Activated T-cell treated with anti-CD3 and anti-CD28 coated beads, Interleukin-2, amount 50 U/mL, for 4 hours (primary cell): ENCODE results near the gene TRAPPC14. TPM values are rescaled to one million over a fixed set of nuclear protein-coding genes. Genes with fewer than 3 reads are reported as not detected.

ENCODE experiments used
- ATAC-seq, 2 donors: fragments of 200-7000 bp; cut with Tn5 transposase; one replicate each; pipeline ENCODE4 v1.10.0; 2021
- DNase-seq: peaks from one replicate; pipeline ENCODE4 v3.0.0-alpha.2; 2020
- H3K27me3 Mint-ChIP-seq: one replicate; pipeline ENCODE4 v1.8.0; 2021; ENCODE audit warnings: low read depth, mixed read lengths
- H3K36me3 Mint-ChIP-seq: one replicate; pipeline ENCODE4 v1.8.0; 2022; ENCODE audit warnings: mixed read lengths; ENCODE audit not compliant: insufficient read depth
- H3K4me1 Mint-ChIP-seq: one replicate; pipeline ENCODE4 v1.8.0; 2021; ENCODE audit warnings: low read depth, mixed read lengths
- H3K4me3 Mint-ChIP-seq: one replicate; pipeline ENCODE4 v1.8.0; 2021; ENCODE audit warnings: mild to moderate bottlenecking, moderate library complexity, mixed read lengths
- H3K9me3 Mint-ChIP-seq: one replicate; pipeline ENCODE4 v1.8.0; 2021; ENCODE audit warnings: mixed read lengths
- total RNA-seq, 3 donors: library from RNA; stranded (reverse); gene quantifications; one replicate each; pipeline ENCODE4 v1.2.1, GENCODE V29; 2021

Gene TRAPPC14
- total RNA-seq, 3 donors from 2014 or later: 41.9 to 45.6 (median 43.6) TPM

DNA sequence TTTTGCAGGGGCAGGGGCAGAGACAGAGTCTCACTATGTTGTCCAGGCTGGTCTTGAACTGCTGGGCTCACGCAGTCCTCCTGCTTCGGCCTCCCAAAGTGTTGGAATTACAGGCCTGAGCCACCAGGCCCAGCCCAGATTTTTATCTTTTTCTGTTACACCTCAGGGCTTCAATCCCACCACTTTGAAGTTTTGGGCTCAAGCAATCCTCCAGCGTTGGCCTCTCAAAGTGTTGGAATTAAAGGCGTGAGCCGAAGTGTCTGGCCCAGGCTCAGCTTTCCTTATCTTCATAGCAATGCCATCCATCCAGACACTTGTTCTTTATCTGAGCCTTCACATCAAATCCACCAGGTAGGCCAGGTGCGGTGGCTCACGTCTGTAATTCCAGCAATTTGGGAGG, 43.5 kb downstream of the TRAPPC14 start:
- peaks cover 9% of the 10 kb centered on the region for H3K4me1 Mint-ChIP-seq
- H3K9me3 Mint-ChIP-seq: no peaks in the 10 kb centered on the region
- peaks cover 16% of the 10 kb centered on the region for H3K36me3 Mint-ChIP-seq
- H3K4me3 Mint-ChIP-seq: no peak overlapping the region
- no peak for DNase-seq
- ATAC-seq: no peak
- H3K27me3 Mint-ChIP-seq: no peaks in the 10 kb centered on the region

DNA sequence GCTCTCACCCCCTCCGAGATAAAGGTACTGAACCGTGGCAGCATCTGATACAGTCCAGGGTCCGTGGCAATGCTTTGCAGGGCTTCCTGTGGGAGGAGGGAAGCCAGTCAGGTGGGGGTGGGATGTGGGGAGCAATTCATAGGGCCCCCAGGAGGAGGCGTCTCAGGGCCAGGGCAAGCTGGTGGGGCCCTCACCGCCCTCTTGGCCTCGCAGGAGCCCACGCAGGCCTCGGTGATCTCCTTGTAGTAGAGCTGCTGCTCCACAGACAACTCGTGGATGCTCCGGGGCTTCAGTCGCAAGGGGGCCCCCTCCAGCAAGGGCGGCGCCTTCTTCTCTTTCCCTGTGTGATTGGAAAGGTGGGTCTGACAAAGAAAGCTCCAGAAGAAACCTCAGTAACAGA, 46.6 kb downstream of the TRAPPC14 start:
- H3K4me3 Mint-ChIP-seq: no peak overlapping the region
- H3K27me3 Mint-ChIP-seq: no peaks in the 10 kb centered on the region
- peaks cover 24% of the 10 kb centered on the region for H3K36me3 Mint-ChIP-seq
- ATAC-seq: no peak
- no peaks in the 10 kb centered on the region for H3K4me1 Mint-ChIP-seq
- no peaks in the 10 kb centered on the region for H3K9me3 Mint-ChIP-seq
- DNase-seq: no peak

DNA sequence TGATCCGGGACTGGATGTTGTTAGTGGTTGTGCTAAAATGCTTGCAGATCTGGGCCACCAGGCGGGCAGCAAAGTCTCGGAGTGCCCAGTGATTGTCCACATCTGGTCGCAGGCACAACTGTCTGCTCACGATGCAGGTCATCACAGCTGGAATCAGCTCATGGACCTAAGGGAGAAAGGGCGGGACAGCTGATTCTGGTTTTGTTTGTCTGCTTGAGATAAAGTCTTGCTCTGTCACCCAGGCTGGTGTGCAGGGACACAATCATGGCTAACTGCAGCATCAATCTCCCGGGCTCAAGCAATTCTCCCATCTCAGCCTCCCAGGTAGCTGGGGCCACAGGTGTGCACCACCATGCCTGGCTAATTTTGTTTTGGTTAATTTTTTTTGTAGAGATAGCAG, 47.4 kb downstream of the TRAPPC14 start:
- no peak overlapping the region for H3K4me3 Mint-ChIP-seq
- H3K36me3 Mint-ChIP-seq: peaks cover 25% of the 10 kb centered on the region
- H3K9me3 Mint-ChIP-seq: no peaks in the 10 kb centered on the region
- H3K27me3 Mint-ChIP-seq: no peaks in the 10 kb centered on the region
- no peak for ATAC-seq
- no peak for DNase-seq
- H3K4me1 Mint-ChIP-seq: no peaks in the 10 kb centered on the region

DNA sequence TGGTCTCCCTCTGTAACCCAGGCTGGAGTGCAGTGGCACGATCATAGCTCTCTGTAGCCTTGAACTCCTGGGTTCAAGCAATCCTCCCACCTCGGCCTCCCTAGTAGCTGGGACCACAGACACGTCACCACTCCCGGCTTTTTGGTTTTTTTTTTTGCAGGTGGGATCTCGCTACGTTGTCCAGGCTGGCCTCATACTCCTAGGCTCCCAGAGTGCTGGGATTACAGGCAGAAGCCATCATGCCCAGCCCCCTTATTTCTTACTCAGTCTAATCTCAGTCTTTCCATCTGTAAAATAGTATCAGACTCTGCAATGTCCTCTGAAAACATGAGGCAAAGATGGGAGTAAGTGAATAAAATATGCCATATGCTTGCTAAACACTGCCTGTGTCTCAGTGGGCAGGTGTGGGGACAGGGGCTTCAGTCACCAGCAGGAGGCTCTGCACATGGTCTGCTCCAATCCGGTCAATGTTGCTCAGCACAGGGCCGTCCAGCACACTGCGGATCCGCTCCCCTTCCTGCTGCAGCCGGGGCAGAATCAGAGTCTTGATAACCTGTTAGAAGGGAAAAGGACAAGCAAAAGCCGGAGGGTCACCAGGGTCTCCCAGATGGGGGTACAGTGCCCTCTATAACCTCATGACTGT, 48.9 kb downstream of the TRAPPC14 start:
- no peak for DNase-seq
- no peak overlapping the region for H3K4me3 Mint-ChIP-seq
- H3K9me3 Mint-ChIP-seq: no peaks in the 10 kb centered on the region

DNA sequence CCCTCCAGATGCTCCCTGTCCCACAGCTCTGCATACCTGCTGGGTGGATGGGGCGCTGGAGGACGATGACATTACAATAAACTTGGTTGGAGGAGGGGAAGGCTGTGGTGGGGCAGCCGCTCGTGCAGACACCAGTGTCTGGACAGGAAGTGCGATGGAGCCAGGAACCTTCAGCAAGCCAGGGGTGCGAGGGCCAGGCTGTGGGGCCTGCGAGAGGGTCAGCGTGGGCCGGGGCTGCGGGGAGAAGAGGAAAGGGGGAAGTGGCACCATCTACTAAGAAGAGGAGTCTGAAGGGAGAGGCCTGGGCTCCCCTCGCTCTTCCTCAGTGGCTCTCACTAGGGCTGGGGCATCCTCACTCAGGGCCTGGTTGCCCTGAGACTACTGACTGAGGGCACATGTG, 50.6 kb downstream of the TRAPPC14 start:
- no peak overlapping the region for H3K4me3 Mint-ChIP-seq
- ATAC-seq: no peak

More for the DNA sequence above, 48.9 kb downstream of the TRAPPC14 start:
- peaks cover 29% of the 10 kb centered on the region for H3K36me3 Mint-ChIP-seq
- no peaks in the 10 kb centered on the region for H3K27me3 Mint-ChIP-seq
- ATAC-seq: no peak
- no peaks in the 10 kb centered on the region for H3K4me1 Mint-ChIP-seq

DNA sequence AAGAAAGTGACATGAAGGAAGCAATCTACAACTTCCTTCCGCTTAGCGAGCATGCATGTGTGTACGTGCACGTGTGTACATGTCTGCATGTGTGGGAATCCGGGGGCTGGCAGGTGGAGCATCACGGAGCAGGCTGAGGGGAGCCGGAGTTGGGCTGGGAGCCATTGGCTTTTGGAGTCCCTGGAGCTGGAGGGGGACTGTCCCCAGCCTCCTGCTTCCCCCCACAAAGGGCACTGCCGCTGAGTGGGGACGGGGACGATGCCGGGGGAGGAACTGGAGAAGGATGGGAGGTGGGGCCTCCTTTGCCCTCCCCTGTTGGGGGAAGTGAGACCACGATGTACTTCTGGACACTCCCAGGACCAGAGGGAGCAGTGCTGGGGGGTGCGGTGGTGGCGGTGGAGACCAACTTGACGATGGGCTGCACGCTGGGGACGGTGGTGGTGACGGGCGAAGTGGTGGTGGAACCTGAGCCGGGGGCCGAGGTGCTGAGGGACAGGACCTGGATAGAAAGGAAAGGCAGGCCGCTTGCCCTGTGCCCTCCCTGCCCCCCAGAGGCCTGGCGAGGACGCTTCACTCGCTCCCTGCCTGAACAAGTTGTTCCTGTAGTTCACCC, 51.3 kb downstream of the TRAPPC14 start:
- H3K4me3 Mint-ChIP-seq: no peak overlapping the region
- peaks cover 26% of the 10 kb centered on the region for H3K36me3 Mint-ChIP-seq
- H3K9me3 Mint-ChIP-seq: no peaks in the 10 kb centered on the region
- peaks cover 5% of the 10 kb centered on the region for H3K4me1 Mint-ChIP-seq
- DNase-seq: no peak
- no peak for ATAC-seq
- no peaks in the 10 kb centered on the region for H3K27me3 Mint-ChIP-seq

More for the DNA sequence above, 50.6 kb downstream of the TRAPPC14 start:
- Mint-ChIP-seq H3K27me3 (no peaks in the 10 kb centered on the region), H3K9me3 (no peaks in the 10 kb centered on the region), H3K4me1 (peaks cover 2% of the 10 kb centered on the region), H3K36me3 (peaks cover 28% of the 10 kb centered on the region)
- no peak for DNase-seq

DNA sequence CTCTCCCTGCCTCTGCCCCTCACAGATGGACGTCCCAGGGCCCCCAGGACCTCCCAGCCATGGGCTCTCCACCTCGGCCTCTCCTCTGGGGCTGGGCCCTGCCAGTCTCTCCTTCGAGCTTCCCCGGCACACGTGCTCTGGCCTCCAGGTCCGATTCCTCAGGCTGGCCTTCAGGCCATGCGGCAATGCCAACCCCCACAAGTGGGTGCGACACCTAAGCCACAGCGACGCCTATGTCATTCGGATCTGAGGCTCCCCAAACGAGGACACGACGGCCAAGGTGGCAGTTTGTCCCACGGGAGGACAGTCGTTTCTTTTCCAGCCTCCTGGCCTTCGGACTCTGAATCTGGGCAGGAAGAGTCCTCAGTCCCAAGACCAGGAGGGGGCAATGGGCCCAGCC, 51.9 kb downstream of the TRAPPC14 start:
- DNase-seq (no peak), ATAC-seq (no peak)
- Mint-ChIP-seq H3K4me1 (peaks cover 5% of the 10 kb centered on the region), H3K36me3 (peaks cover 26% of the 10 kb centered on the region), H3K9me3 (no peaks in the 10 kb centered on the region), H3K27me3 (no peaks in the 10 kb centered on the region), H3K4me3 (no peak overlapping the region)

DNA sequence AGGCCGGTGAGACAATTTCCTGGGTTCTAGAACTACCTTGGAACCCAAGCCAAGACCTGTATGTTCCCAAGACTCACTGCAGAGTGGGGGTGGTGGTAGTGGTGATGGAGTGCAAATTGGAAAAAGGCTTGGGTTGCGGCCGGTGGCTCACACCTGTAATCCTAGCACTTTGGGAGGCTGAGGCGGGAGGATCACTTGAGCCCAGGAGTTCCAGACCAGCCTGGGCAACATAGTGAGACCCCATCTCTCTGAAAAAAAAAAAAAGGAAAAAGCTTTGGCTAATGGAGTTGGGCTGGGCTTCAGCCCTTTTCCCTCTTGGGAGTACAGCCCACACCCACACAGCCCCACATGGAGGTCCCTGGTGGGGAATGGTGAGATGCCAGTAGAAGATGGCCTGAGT, 53.0 kb downstream of the TRAPPC14 start:
- Mint-ChIP-seq H3K4me1 (peaks cover 5% of the 10 kb centered on the region), H3K36me3 (peaks cover 24% of the 10 kb centered on the region), H3K27me3 (no peaks in the 10 kb centered on the region), H3K9me3 (no peaks in the 10 kb centered on the region), H3K4me3 (no peak overlapping the region)
- ATAC-seq (no peak), DNase-seq (no peak)

Other genes starting within 250 kb of the TRAPPC14 start
- gene TRIM4, start 239.2 kb downstream of the TRAPPC14 start, total RNA-seq: 10 to 100 TPM; 23.6 to 25.5 (median 23.8) TPM
- gene GJC3, start 229.1 kb downstream of the TRAPPC14 start, total RNA-seq: under 1 TPM; 0.24 to 0.40 (median 0.29) TPM
- gene AZGP1, start 182.7 kb downstream of the TRAPPC14 start, total RNA-seq: under 1 TPM; 0.34 to 0.63 (median 0.46) TPM
- gene ZKSCAN1, start 143.1 kb downstream of the TRAPPC14 start, total RNA-seq: 10 to 100 TPM; 30.9 to 32.8 (median 32.3) TPM
- gene ZSCAN21, start 108.9 kb downstream of the TRAPPC14 start, total RNA-seq: 1 to 10 TPM; 8.5 to 9.9 (median 9.4) TPM
- 10 to 100 TPM; 18.8 to 21.8 (median 21.6) TPM for gene ZNF3, start 77.0 kb downstream of the TRAPPC14 start, total RNA-seq
- 100 to 1,000 TPM; 105 to 120 (median 112) TPM for gene COPS6, start 69.8 kb downstream of the TRAPPC14 start, total RNA-seq
- 100 to 1,000 TPM; 471 to 592 (median 521) TPM for gene MCM7, start 57.3 kb downstream of the TRAPPC14 start, total RNA-seq
- 10 to 100 TPM; 13.4 to 16.0 (median 16.0) TPM for gene AP4M1, start 57.1 kb downstream of the TRAPPC14 start, total RNA-seq
- 10 to 100 TPM; 67.3 to 74.2 (median 72.9) TPM for gene TAF6, start 39.4 kb downstream of the TRAPPC14 start, total RNA-seq
- 1 to 10 TPM; 6.6 to 8.6 (median 7.6) TPM for gene CNPY4, start 39.1 kb downstream of the TRAPPC14 start, total RNA-seq
- gene MBLAC1, start 31.8 kb downstream of the TRAPPC14 start, total RNA-seq: 1 to 10 TPM; 3.0 to 4.8 (median 3.2) TPM
- 100 to 1,000 TPM; 109 to 119 (median 115) TPM for gene LAMTOR4, start 9.8 kb downstream of the TRAPPC14 start, total RNA-seq
- gene GAL3ST4, start 9.9 kb upstream of the TRAPPC14 start, total RNA-seq: 1 to 10 TPM in 1 of 3 donors, under 1 TPM in 2; 0.33 to 1.2 (median 0.40) TPM
- 1 to 10 TPM; 3.5 to 4.2 (median 4.1) TPM for gene GPC2, start 18.7 kb upstream of the TRAPPC14 start, total RNA-seq
- 1 to 10 TPM; 3.3 to 5.8 (median 3.9) TPM for gene STAG3, start 19.2 kb upstream of the TRAPPC14 start, total RNA-seq
- 10 to 100 TPM; 21.9 to 37.1 (median 27.8) TPM for gene PVRIG, start 61.2 kb upstream of the TRAPPC14 start, total RNA-seq
- gene SPDYE3, start 149.0 kb upstream of the TRAPPC14 start, total RNA-seq: not detected
- gene PILRB, start 199.4 kb upstream of the TRAPPC14 start, total RNA-seq: 10 to 100 TPM; 29.2 to 48.8 (median 34.3) TPM
- gene PILRA, start 214.8 kb upstream of the TRAPPC14 start, total RNA-seq: 1 to 10 TPM in 2 of 3 donors, under 1 TPM in 1; 0.38 to 6.6 (median 1.1) TPM